DOHH2 (cell line): ENCODE measurements around the gene RABGAP1L.

ENCODE experiments used
- CTCF ChIP-seq: fragments of 200-600 bp; sonication (generic); IDR thresholded peaks from one replicate; pipeline ENCODE4 v1.5.1; 2014; ENCODE audit warnings: antibody characterized with exemption, mild to moderate bottlenecking, low read depth, low read length; ENCODE audit not compliant: poor library complexity, severe bottlenecking
- EZH2phosphoT487 ChIP-seq: fragments of 200-600 bp; sonication (generic); IDR thresholded peaks from 2 replicates; pipeline ENCODE4 v1.6.1; 2017; ENCODE audit warnings: borderline replicate concordance, mild to moderate bottlenecking, antibody characterized with exemption, low read length, moderate library complexity, mixed read lengths

GRCh38 chr1:174914991-174915390, 755.7 kb downstream of the RABGAP1L start:
- TF ChIP-seq CTCF (no peak), EZH2phosphoT487 (no peak)
